Measurements from ENCODE around the gene RBM24. TPM values are rescaled to one million over a fixed set of nuclear protein-coding genes. Genes with fewer than 3 reads are reported as not detected.

Gene RBM24
- total and polyA plus RNA-seq, 9 of the 15 experiments (the other 6 are each of a cell fraction or from before 2014, with no cell fraction given), result not detected

- Histone ChIP-seq H3K4me1 (replicated peaks in 1 of 2; ENCODE audit: control insufficient read depth in 2 of 2, insufficient read depth in 2 of 2, low read length in 2 of 2) (no peaks in the 10 kb centered on the region), H4K20me1 (replicated peaks; ENCODE audit: control insufficient read depth, insufficient read depth, low read length) (no peaks in the 10 kb centered on the region), H3K9me3 (replicated peaks; ENCODE audit: control insufficient read depth, insufficient read depth, low read depth, low read length) (no peaks in the 10 kb centered on the region), H3K27ac (ENCODE audit: extremely low read depth, low read depth, low read length) (no peak overlapping the region), H3K79me2 (ENCODE audit: control insufficient read depth, insufficient read depth, low read length) (no peaks in the 10 kb centered on the region), H3K36me3 (ENCODE audit: control insufficient read depth, insufficient read depth, low read length) (no peaks in the 10 kb centered on the region), H2AFZ (ENCODE audit: low read depth, low read length) (no peak overlapping the region), H3K9me1 (ENCODE audit: control insufficient read depth, insufficient read depth, low read length) (no peaks in the 10 kb centered on the region), H3K9ac (ENCODE audit: insufficient read depth in 1 of 2, low read depth in 2 of 2, low read length in 2 of 2) (no peak overlapping the region), H3K4me3 (no peak overlapping the region), H3K27me3 (ENCODE audit: control insufficient read depth in 2 of 2, insufficient read depth in 2 of 2, low read length in 2 of 2) (peaks cover 0 to 5% of the 10 kb centered on the region in 2 experiments; a peak in 1 of 5 replicates), H3K4me2 (ENCODE audit: insufficient read depth, low read length) (no peak overlapping the region)
- ATAC-seq (no peak), FAIRE-seq (no peak), DNase-seq (ENCODE audit: extremely low read depth in 1 of 4, low spot score in 3 of 4) (no peak)
- 2% methylated on average over 2 of the region's 2 CpGs for WGBS (ENCODE audit: insufficient coverage, low coverage, missing lambda C conversion rate)
- intact Hi-C loops (cut with micrococcal nuclease), result no loop called here
- no TSS peak for BruUV-seq (replicated peaks)
- no peak for TF ChIP-seq HCFC1 (IDR thresholded peaks at IDR 0.05; ENCODE audit: low read depth, low read length)
- TF ChIP-seq ZC3H4 (CRISPR knock-in tag; IDR thresholded peaks at IDR 0.05; ENCODE audit: borderline replicate concordance), result no peak
- no peak for TF ChIP-seq THAP7 (CRISPR knock-in tag; IDR thresholded peaks at IDR 0.05)
- no peak for TF ChIP-seq MAX (CRISPR knock-in tag; IDR thresholded peaks at IDR 0.05)
- no peak for TF ChIP-seq BACH1 (tag; IDR thresholded peaks at IDR 0.05)
- TF ChIP-seq ARHGAP35 (IDR thresholded peaks at IDR 0.05; ENCODE audit: partially characterized antibody), result no peak
- TF ChIP-seq TFAM (CRISPR knock-in tag; conservative IDR thresholded peaks at IDR 0.05), result no peak
- no peak for TF ChIP-seq TAF9B (IDR thresholded peaks at IDR 0.05; ENCODE audit: partially characterized antibody)
- TF ChIP-seq NR2C1 (IDR thresholded peaks at IDR 0.05), result no peak
- TF ChIP-seq NR2C1 (tag; IDR thresholded peaks at IDR 0.05), result no peak
- in situ Hi-C loops (cut with MboI), result no loop called here
- POLR2A ChIA-PET, result interaction anchor here (2.4 kb wide), 1 partner anchor 10 kb away, joined by 7 read pairs; no protein-coding TSS in a partner anchor
- CTCF ChIA-PET (ENCODE audit: low intra/inter-chr PET ratio), result no interaction called here
Observed at GRCh38 chr6:17343215-17343614, 62.1 kb downstream of the RBM24 start.

Other genes starting within 250 kb of the RBM24 start
- not detected in 2 replicates for gene STMND1, start 179.3 kb upstream of the RBM24 start, total RNA-seq (2014; rRNA removed)
- not detected in 2 replicates for gene STMND1, start 179.3 kb upstream of the RBM24 start, total RNA-seq (2014; rRNA removed; fragmentation: Illumina TruSeq; extraction: Trizol)
- not detected in 2 replicates for gene STMND1, start 179.3 kb upstream of the RBM24 start, total RNA-seq (2015; rRNA removed; fragmentation: Illumina TruSeq; extraction: Trizol)
- not detected in 2 replicates for gene STMND1, start 179.3 kb upstream of the RBM24 start, total RNA-seq (2021)
- gene STMND1, start 179.3 kb upstream of the RBM24 start, polyA plus RNA-seq (2011; rRNA removed), result not detected in 2 replicates
- not detected in 2 replicates for gene STMND1, start 179.3 kb upstream of the RBM24 start, polyA plus RNA-seq (2014; fragmentation: Illumina TruSeq; extraction: Trizol)
- gene STMND1, start 179.3 kb upstream of the RBM24 start, polyA plus RNA-seq (2014; fragmentation: Nextera tagmentation; extraction: Ambion mirVana), result not detected
- gene STMND1, start 179.3 kb upstream of the RBM24 start, polyA plus RNA-seq (2014; rRNA removed), result not detected in 2 replicates
- not detected in 2 replicates for gene CAP2, start 112.2 kb downstream of the RBM24 start, total RNA-seq (2014; rRNA removed)
- not detected in 2 replicates for gene CAP2, start 112.2 kb downstream of the RBM24 start, total RNA-seq (2014; rRNA removed; fragmentation: Illumina TruSeq; extraction: Trizol)
- gene CAP2, start 112.2 kb downstream of the RBM24 start, total RNA-seq (2015; rRNA removed; fragmentation: Illumina TruSeq; extraction: Trizol), result not detected in 2 replicates
- gene CAP2, start 112.2 kb downstream of the RBM24 start, total RNA-seq (2021), result not detected in 2 replicates
- not detected in 2 replicates for gene CAP2, start 112.2 kb downstream of the RBM24 start, polyA plus RNA-seq (2011; rRNA removed)
- not detected in 2 replicates for gene CAP2, start 112.2 kb downstream of the RBM24 start, polyA plus RNA-seq (2014; fragmentation: Illumina TruSeq; extraction: Trizol)
- not detected for gene CAP2, start 112.2 kb downstream of the RBM24 start, polyA plus RNA-seq (2014; fragmentation: Nextera tagmentation; extraction: Ambion mirVana)
- not detected in 2 replicates for gene CAP2, start 112.2 kb downstream of the RBM24 start, polyA plus RNA-seq (2014; rRNA removed)